Erythroblast (primary cell): ENCODE data around the gene MOB1A.

Source experiments
- DNase-seq, 2 experiments: peaks; one replicate each; lab custom pipeline; 2025; lab: John Stamatoyannopoulos, UW
- GATA1 ChIP-seq: IDR thresholded peaks from 2 replicates; pipeline ENCODE4 v1.6.1; 2011; ENCODE audit warnings: low read depth, mild to moderate bottlenecking, control low read depth, low read length, moderate library complexity
- POLR2A ChIP-seq: IDR thresholded peaks from 2 replicates; pipeline ENCODE4 v1.6.1; 2011; ENCODE audit warnings: mild to moderate bottlenecking, low read length

Gene MOB1A

GRCh38 chr2:74206180-74206688, 27.6 kb upstream of the MOB1A start:
- DNase-seq, result peak; percentile 59 to 77
- no peak for TF ChIP-seq POLR2A
- no peak for TF ChIP-seq GATA1

GRCh38 chr2:74205596-74205995, 26.9 kb upstream of the MOB1A start:
- peak in 1 of 2 experiments; percentile 34 for DNase-seq
- TF ChIP-seq GATA1, result no peak
- TF ChIP-seq POLR2A, result no peak

- TF ChIP-seq GATA1 (no peak), POLR2A (no peak)
- no peak for DNase-seq
Observed at GRCh38 chr2:74205113-74205512, 26.4 kb upstream of the MOB1A start.

GRCh38 chr2:74204436-74204835, 25.8 kb upstream of the MOB1A start:
- TF ChIP-seq GATA1 (no peak), POLR2A (no peak)
- DNase-seq, result no peak

- TF ChIP-seq POLR2A (peak; percentile 14), GATA1 (no peak)
- DNase-seq, result no peak
Observed at GRCh38 chr2:74201596-74201995, 22.9 kb upstream of the MOB1A start.

GRCh38 chr2:74201196-74201595, 22.5 kb upstream of the MOB1A start:
- no peak for DNase-seq
- TF ChIP-seq POLR2A, result no peak
- no peak for TF ChIP-seq GATA1

- peak; percentile 17 to 44 for DNase-seq
- TF ChIP-seq POLR2A (no peak), GATA1 (no peak)
Observed at GRCh38 chr2:74199871-74200305, 21.2 kb upstream of the MOB1A start.

- no peak for DNase-seq
- TF ChIP-seq GATA1, result no peak
- TF ChIP-seq POLR2A, result no peak
Observed at GRCh38 chr2:74199275-74199701, 20.6 kb upstream of the MOB1A start.

- peak; percentile 97 to 98 for DNase-seq
Observed at GRCh38 chr2:74198461-74199274, 20.0 kb upstream of the MOB1A start, which contains the start of gene MTHFD2. Gene MTHFD2, plus strand, starts transcription at chr2:74198615. Its CDS starts 27 bp downstream, at chr2:74198642.

GRCh38 chr2:74198023-74198460, 19.4 kb upstream of the MOB1A start:
- TF ChIP-seq GATA1 (no peak), POLR2A (no peak)
- DNase-seq, result no peak

More at GRCh38 chr2:74198461-74199274, 20.0 kb upstream of the MOB1A start, which contains the start of gene MTHFD2:
- no peak for TF ChIP-seq GATA1
- TF ChIP-seq POLR2A, result peak; percentile 99

- DNase-seq, result peak; percentile 33 to 54
- TF ChIP-seq GATA1, result no peak
- TF ChIP-seq POLR2A, result no peak
Observed at GRCh38 chr2:74197049-74197448, 18.4 kb upstream of the MOB1A start.

GRCh38 chr2:74194799-74195198, 16.1 kb upstream of the MOB1A start:
- DNase-seq, result no peak
- TF ChIP-seq GATA1 (no peak), POLR2A (no peak)

- no peak for DNase-seq
- TF ChIP-seq GATA1 (no peak), POLR2A (no peak)
Observed at GRCh38 chr2:74191596-74192380, 13.1 kb upstream of the MOB1A start.
